ENCODE measurements around the gene CARS2. TPM values are rescaled to one million over a fixed set of nuclear protein-coding genes. Genes with fewer than 3 reads are reported as not detected.

The CARS2 gene
- total RNA-seq, 1 donor from 2014 or later, result 81.5 TPM

GRCh38 chr13:110637747-110638146 is 68.2 kb downstream of the CARS2 start:
- TF ChIP-seq CTCF (conservative IDR thresholded peaks at IDR 0.05), result no peak
- Mint-ChIP-seq H3K4me1 (no peaks in the 10 kb centered on the region), H3K27ac (ENCODE audit: unreplicated experiment) (no peak overlapping the region), H3K9me3 (no peaks in the 10 kb centered on the region), H3K36me3 (ENCODE audit: low read depth) (peaks cover 9% of the 10 kb centered on the region), H3K4me3 (no peak overlapping the region), H3K27me3 (ENCODE audit: low read depth) (no peaks in the 10 kb centered on the region)
- DNase-seq (ENCODE audit: low read depth, low spot score), result no peak

GRCh38 chr13:110637275-110637674 is 68.6 kb downstream of the CARS2 start:
- no peak overlapping the region for H3K27ac Mint-ChIP-seq (ENCODE audit: unreplicated experiment)
- no peak for DNase-seq (ENCODE audit: low read depth, low spot score)
- no peaks in the 10 kb centered on the region for H3K9me3 Mint-ChIP-seq
- no peak overlapping the region for H3K4me3 Mint-ChIP-seq
- no peaks in the 10 kb centered on the region for H3K4me1 Mint-ChIP-seq
- H3K27me3 Mint-ChIP-seq (ENCODE audit: low read depth), result no peaks in the 10 kb centered on the region
- no peak for TF ChIP-seq CTCF (conservative IDR thresholded peaks at IDR 0.05)
- peaks cover 13% of the 10 kb centered on the region for H3K36me3 Mint-ChIP-seq (ENCODE audit: low read depth)

- TF ChIP-seq CTCF (conservative IDR thresholded peaks at IDR 0.05), result no peak
- no peaks in the 10 kb centered on the region for H3K4me1 Mint-ChIP-seq
- no peaks in the 10 kb centered on the region for H3K9me3 Mint-ChIP-seq
- no peaks in the 10 kb centered on the region for H3K27me3 Mint-ChIP-seq (ENCODE audit: low read depth)
- H3K27ac Mint-ChIP-seq (ENCODE audit: unreplicated experiment), result no peak overlapping the region
- no peak for DNase-seq (ENCODE audit: low read depth, low spot score)
- no peak overlapping the region for H3K4me3 Mint-ChIP-seq
- H3K36me3 Mint-ChIP-seq (ENCODE audit: low read depth), result peaks cover 17% of the 10 kb centered on the region
These were observed 69.2 kb downstream of the CARS2 start for GRCh38 chr13:110636701-110637201.

- DNase-seq (ENCODE audit: low read depth, low spot score), result no peak
These were observed 69.9 kb downstream of the CARS2 start for GRCh38 chr13:110636053-110636475.

GRCh38 chr13:110635405-110636002 is 70.4 kb downstream of the CARS2 start:
- Mint-ChIP-seq H3K27me3 (ENCODE audit: low read depth) (no peaks in the 10 kb centered on the region), H3K36me3 (ENCODE audit: low read depth) (peaks cover 22% of the 10 kb centered on the region), H3K9me3 (no peaks in the 10 kb centered on the region), H3K27ac (ENCODE audit: unreplicated experiment) (no peak overlapping the region), H3K4me3 (no peak overlapping the region), H3K4me1 (no peaks in the 10 kb centered on the region)
- no peak for TF ChIP-seq CTCF (conservative IDR thresholded peaks at IDR 0.05)
- DNase-seq (ENCODE audit: low read depth, low spot score), result no peak

More at GRCh38 chr13:110636053-110636475, 69.9 kb downstream of the CARS2 start:
- H3K9me3 Mint-ChIP-seq, result no peaks in the 10 kb centered on the region
- H3K36me3 Mint-ChIP-seq (ENCODE audit: low read depth), result peaks cover 17% of the 10 kb centered on the region
- H3K4me3 Mint-ChIP-seq, result no peak overlapping the region
- no peak for TF ChIP-seq CTCF (conservative IDR thresholded peaks at IDR 0.05)
- H3K4me1 Mint-ChIP-seq, result no peaks in the 10 kb centered on the region
- no peak overlapping the region for H3K27ac Mint-ChIP-seq (ENCODE audit: unreplicated experiment)
- H3K27me3 Mint-ChIP-seq (ENCODE audit: low read depth), result no peaks in the 10 kb centered on the region
